Spleen (tissue), 11 donors: Measurements from ENCODE around the gene PLCB4. TPM values are rescaled to one million over a fixed set of nuclear protein-coding genes. Genes with fewer than 3 reads are reported as not detected.

Source experiments
- DNase-seq: peaks from one replicate; pipeline ENCODE4 v3.0.0-alpha.2; 2020
- H3K27ac ChIP-seq, 8 donors: fragments of 200-600 bp; sonication (generic) in 7 of 8; 1 replicate in 4 of 8; 2 replicates in 4 of 8; pipeline versions ENCODE4 v1.5.0 to v1.8.0; 2016 to 2021; ENCODE audit warnings: inconsistent platforms in 4 of 8, mild to moderate bottlenecking in 4 of 8, moderate library complexity in 1 of 8
- H3K27me3 ChIP-seq, 7 donors: fragments of 200-600 bp; sonication (generic) in 6 of 7; replicated peaks in 1 of 7; 1 replicate in 4 of 7; 2 replicates in 3 of 7; pipeline versions ENCODE4 v1.5.0 to v1.8.0; 2016 to 2021; ENCODE audit warnings: inconsistent platforms in 3 of 7, mild to moderate bottlenecking in 1 of 7
- H3K36me3 ChIP-seq, 6 donors: fragments of 200-600 bp; sonication (generic) in 5 of 6; 1 replicate in 4 of 6; 2 replicates in 2 of 6; pipeline versions ENCODE4 v1.5.0 to v1.8.0; 2016 to 2021; ENCODE audit warnings: inconsistent platforms in 2 of 6
- H3K4me1 ChIP-seq, 6 donors: fragments of 200-600 bp; sonication (generic) in 5 of 6; 1 replicate in 3 of 6; 2 replicates in 3 of 6; pipeline versions ENCODE4 v1.5.0 to v1.8.0; 2016 to 2021; ENCODE audit warnings: inconsistent platforms in 3 of 6
- H3K4me3 ChIP-seq, 8 donors: fragments of 200-600 bp; sonication (generic) in 7 of 8; 1 replicate in 4 of 8; 2 replicates in 4 of 8; pipeline versions ENCODE4 v1.5.0 to v1.8.0; 2016 to 2021; ENCODE audit warnings: inconsistent platforms in 4 of 8, mild to moderate bottlenecking in 4 of 8, moderate library complexity in 2 of 8
- H3K9me3 ChIP-seq, 8 donors: fragments of 200-600 bp; sonication (generic) in 7 of 8; 1 replicate in 4 of 8; 2 replicates in 4 of 8; pipeline versions ENCODE4 v1.5.0 to v1.8.0; 2016 to 2021; ENCODE audit warnings: inconsistent platforms in 4 of 8
- POLR2A ChIP-seq, 3 donors: fragments of 450-650 bp; IDR thresholded peaks; one replicate each; pipeline ENCODE4 v1.5.1; 2017; ENCODE audit warnings: antibody characterized with exemption in 3 of 3, mild to moderate bottlenecking in 1 of 3
- POLR2AphosphoS5 ChIP-seq, 3 donors: sonication (generic); formaldehyde crosslinking; IDR thresholded peaks; one replicate each; pipeline ENCODE4 v1.5.1; 2017; ENCODE audit warnings: antibody characterized with exemption in 3 of 3
- WGBS, 5 donors: extraction: QIAGEN DNeasy Blood & Tissue Kit in 3 of 5; methylation state at CpG; one replicate each; pipeline versions ENCODE4 v1.1.5 to v1.1.7; 2013 to 2018; 5-methylcytosine and 5-hydroxymethylcytosine counted together
- intact Hi-C: fragments of 100-400 bp; cut with DNase I; formaldehyde crosslinking; loops from one replicate; pipeline ENCODE4 v1.15.0; 2023; ENCODE audit warnings: low total_unique reads
- polyA plus RNA-seq, 3 donors: library from polyadenylated mRNA; stranded (reverse); fragments of 200-250 nt; gene quantifications; one replicate each; pipeline ENCODE4 v1.2.1, GENCODE V29; 2013
- total RNA-seq, 7 donors: library from RNA; depleted of rRNA in 3 of 7; stranded (reverse); fragments of >200 nt in 3 of 7; fragmentation: NEBNext Ultra II Directional in 4 of 7; extraction: Animal tissue kit (Norgen Biotek cat#: 25700) in 4 of 7; gene quantifications; one replicate each; pipeline versions ENCODE4 v1.1.0 to v1.2.1, GENCODE V29; 2016 to 2021
- TF ChIP-seq, protein P1 (sequence below), 11 experiments: fragments of 200-600 bp in 7 of 11; fragments of 450-650 bp in 4 of 11; sonication (generic) in 4 of 11; IDR thresholded peaks in 8 of 11; conservative IDR thresholded peaks in 3 of 11; 1 replicate in 7 of 11; 2 replicates in 4 of 11; pipeline versions ENCODE4 v1.4.0 to v1.8.0; 2016 to 2021; ENCODE audit warnings: antibody characterized with exemption in 11 of 11, inconsistent platforms in 4 of 11, mild to moderate bottlenecking in 1 of 11
- donor health status: healthy with polysubstance abuse.
- donor health status: DM: no; HTN: no; CAD: no; lungs with moderate emphysema.
- donor health status: DM: no; HTN: no; CAD: no.
- donor health status: Bipolar disorder and iron deficiency.
- donor health status: healthy.
- donor health status: DM: no; HTN: no; CAD: no.
- donor health status: DM: yes; HTN: yes; CAD: no.

PLCB4 gene
- total and polyA plus RNA-seq, 10 donors: 0.43 to 4.9 (median 1.6) TPM

GRCh38 chr20:9514461-9515213 lies 445.8 kb downstream of the PLCB4 start, which contains the start of gene LAMP5:
Gene LAMP5 (plus strand): TSS chr20:9514590. CDS start chr20:9514853, 263 bp downstream.
- Histone ChIP-seq H3K4me1 (peaks cover 0 to 30% (median 24%) of the 10 kb centered on the region in 6 donors), H3K4me3 (peak within 1 kb of the TSS in 3 of 8 donors; percentile 2 to 54 (median 17)), H3K9me3 (no peaks in the 10 kb centered on the region), H3K27ac (no peak within 1 kb of the TSS), H3K27me3 (peaks cover 0 to 86% (median 27%) of the 10 kb centered on the region in 7 donors), H3K36me3 (no peaks in the 10 kb centered on the region)
- DNase-seq: no peak
- intact Hi-C loops: no loop called here
- TF ChIP-seq, protein P1, sequence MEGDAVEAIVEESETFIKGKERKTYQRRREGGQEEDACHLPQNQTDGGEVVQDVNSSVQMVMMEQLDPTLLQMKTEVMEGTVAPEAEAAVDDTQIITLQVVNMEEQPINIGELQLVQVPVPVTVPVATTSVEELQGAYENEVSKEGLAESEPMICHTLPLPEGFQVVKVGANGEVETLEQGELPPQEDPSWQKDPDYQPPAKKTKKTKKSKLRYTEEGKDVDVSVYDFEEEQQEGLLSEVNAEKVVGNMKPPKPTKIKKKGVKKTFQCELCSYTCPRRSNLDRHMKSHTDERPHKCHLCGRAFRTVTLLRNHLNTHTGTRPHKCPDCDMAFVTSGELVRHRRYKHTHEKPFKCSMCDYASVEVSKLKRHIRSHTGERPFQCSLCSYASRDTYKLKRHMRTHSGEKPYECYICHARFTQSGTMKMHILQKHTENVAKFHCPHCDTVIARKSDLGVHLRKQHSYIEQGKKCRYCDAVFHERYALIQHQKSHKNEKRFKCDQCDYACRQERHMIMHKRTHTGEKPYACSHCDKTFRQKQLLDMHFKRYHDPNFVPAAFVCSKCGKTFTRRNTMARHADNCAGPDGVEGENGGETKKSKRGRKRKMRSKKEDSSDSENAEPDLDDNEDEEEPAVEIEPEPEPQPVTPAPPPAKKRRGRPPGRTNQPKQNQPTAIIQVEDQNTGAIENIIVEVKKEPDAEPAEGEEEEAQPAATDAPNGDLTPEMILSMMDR (IDR thresholded peaks at IDR 0.05 in 8 of 11, conservative IDR thresholded peaks at IDR 0.05 in 3 of 11): no peak
- no peak for TF ChIP-seq POLR2A (IDR thresholded peaks at IDR 0.05)
- no peak for TF ChIP-seq POLR2AphosphoS5 (IDR thresholded peaks at IDR 0.05)
- 2 to 5% (median 2%) methylated on average over 27 to 38 of the region's 38 CpGs for WGBS, 5 donors

DNA sequence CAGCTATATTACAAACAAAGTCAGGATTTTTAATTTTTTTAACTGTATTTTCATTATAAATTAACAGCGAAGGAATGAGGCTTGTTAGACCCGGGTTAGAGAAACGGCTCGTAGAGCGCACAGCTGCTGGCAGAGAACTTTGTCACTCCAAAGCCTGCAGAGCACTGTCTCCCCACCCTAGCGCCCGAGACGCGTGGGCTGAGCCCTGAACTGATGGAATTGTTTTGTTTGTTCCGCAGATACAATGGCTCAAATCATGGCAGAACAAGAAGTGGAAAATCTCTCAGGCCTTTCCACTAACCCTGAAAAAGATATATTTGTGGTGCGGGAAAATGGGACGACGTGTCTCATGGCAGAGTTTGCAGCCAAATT lies 446.3 kb downstream of the PLCB4 start:
- DNase-seq: no peak
- Histone ChIP-seq H3K27ac (no peak overlapping the region), H3K36me3 (no peaks in the 10 kb centered on the region), H3K4me1 (peaks cover 0 to 30% (median 24%) of the 10 kb centered on the region in 6 donors), H3K27me3 (peaks cover 0 to 84% (median 25%) of the 10 kb centered on the region in 7 donors), H3K4me3 (peak overlapping the region in 3 of 8 donors; percentile 2 to 54 (median 17)), H3K9me3 (no peaks in the 10 kb centered on the region)
- WGBS, 5 donors: 6 to 11% (median 9%) methylated on average over 13 of the region's 13 CpGs
- TF ChIP-seq, protein P1 (IDR thresholded peaks at IDR 0.05 in 8 of 11, conservative IDR thresholded peaks at IDR 0.05 in 3 of 11): no peak
- TF ChIP-seq POLR2A (IDR thresholded peaks at IDR 0.05): no peak
- TF ChIP-seq POLR2AphosphoS5 (IDR thresholded peaks at IDR 0.05): no peak
- intact Hi-C loops: no loop called here

- intact Hi-C loops: no loop called here
- Histone ChIP-seq H3K4me3 (peak overlapping the region in 7 of 8 donors; percentile 4 to 54 (median 20)), H3K4me1 (peaks cover 0 to 30% (median 24%) of the 10 kb centered on the region in 6 donors), H3K27ac (no peak overlapping the region), H3K36me3 (no peaks in the 10 kb centered on the region), H3K9me3 (no peaks in the 10 kb centered on the region), H3K27me3 (peaks cover 0 to 84% (median 25%) of the 10 kb centered on the region in 7 donors)
- TF ChIP-seq, protein P1 (IDR thresholded peaks at IDR 0.05 in 8 of 11, conservative IDR thresholded peaks at IDR 0.05 in 3 of 11): no peak
- TF ChIP-seq POLR2AphosphoS5 (IDR thresholded peaks at IDR 0.05): no peak
- TF ChIP-seq POLR2A (IDR thresholded peaks at IDR 0.05): no peak
- WGBS, 5 donors: 3 to 13% (median 4%) methylated on average over 25 to 38 of the region's 38 CpGs
- DNase-seq: no peak
Observed at GRCh38 chr20:9515741-9516233, 446.9 kb downstream of the PLCB4 start.

- peaks cover 0 to 89% (median 25%) of the 10 kb centered on the region in 7 donors for H3K27me3 ChIP-seq
- TF ChIP-seq, protein P1 (IDR thresholded peaks at IDR 0.05 in 8 of 11, conservative IDR thresholded peaks at IDR 0.05 in 3 of 11): no peak
- no peak for TF ChIP-seq POLR2AphosphoS5 (IDR thresholded peaks at IDR 0.05)
- no peak for TF ChIP-seq POLR2A (IDR thresholded peaks at IDR 0.05)
- intact Hi-C loops: no loop called here
Observed at GRCh38 chr20:9516234-9516871, 447.5 kb downstream of the PLCB4 start.

More at GRCh38 chr20:9516234-9516871, 447.5 kb downstream of the PLCB4 start:
- peaks cover 0 to 30% (median 24%) of the 10 kb centered on the region in 6 donors for H3K4me1 ChIP-seq
- H3K36me3 ChIP-seq: no peaks in the 10 kb centered on the region
- DNase-seq: no peak
- H3K9me3 ChIP-seq: no peaks in the 10 kb centered on the region
- peak overlapping the region in 7 of 8 donors; percentile 4 to 54 (median 20) for H3K4me3 ChIP-seq
- 3 to 6% (median 4%) methylated on average over 19 to 28 of the region's 28 CpGs for WGBS, 5 donors
- no peak overlapping the region for H3K27ac ChIP-seq
